HG03565 (cell line): Measurements from ENCODE around the gene NPIPB2.
"Not testable (repeated sequence)": the region's sequence is repeated elsewhere in the genome, so short reads cannot be mapped to it uniquely, and the experiment has no call there.

Experiments used
- ATAC-seq: cut with Tn5 transposase; IDR thresholded peaks from one replicate; pipeline ENCODE4 v1.9.1; 2021; ENCODE audit warnings: mild to moderate bottlenecking, moderate library complexity; ENCODE audit not compliant: unreplicated experiment

Gene NPIPB2

DNA sequence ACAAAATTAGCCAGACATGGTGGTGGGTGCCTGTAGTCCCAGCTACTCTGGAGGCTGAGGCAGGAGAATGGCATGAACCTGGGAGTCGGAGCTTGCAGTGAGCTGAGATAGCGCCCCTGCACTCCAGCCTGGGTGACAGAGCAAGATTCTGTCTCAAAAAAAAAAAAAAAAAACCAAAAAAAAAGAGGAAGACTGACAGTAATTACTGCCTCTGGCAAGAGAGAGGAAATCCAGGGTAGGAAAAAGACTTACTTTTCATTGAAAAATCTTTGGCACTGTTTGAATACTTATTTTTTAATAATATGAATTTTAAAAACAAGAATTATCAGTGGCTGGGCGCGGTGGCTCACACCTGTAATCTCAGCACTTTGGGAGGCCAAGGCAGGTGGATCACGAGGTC, 20.6 kb upstream of the NPIPB2 start:
- not testable (repeated sequence) for ATAC-seq

DNA sequence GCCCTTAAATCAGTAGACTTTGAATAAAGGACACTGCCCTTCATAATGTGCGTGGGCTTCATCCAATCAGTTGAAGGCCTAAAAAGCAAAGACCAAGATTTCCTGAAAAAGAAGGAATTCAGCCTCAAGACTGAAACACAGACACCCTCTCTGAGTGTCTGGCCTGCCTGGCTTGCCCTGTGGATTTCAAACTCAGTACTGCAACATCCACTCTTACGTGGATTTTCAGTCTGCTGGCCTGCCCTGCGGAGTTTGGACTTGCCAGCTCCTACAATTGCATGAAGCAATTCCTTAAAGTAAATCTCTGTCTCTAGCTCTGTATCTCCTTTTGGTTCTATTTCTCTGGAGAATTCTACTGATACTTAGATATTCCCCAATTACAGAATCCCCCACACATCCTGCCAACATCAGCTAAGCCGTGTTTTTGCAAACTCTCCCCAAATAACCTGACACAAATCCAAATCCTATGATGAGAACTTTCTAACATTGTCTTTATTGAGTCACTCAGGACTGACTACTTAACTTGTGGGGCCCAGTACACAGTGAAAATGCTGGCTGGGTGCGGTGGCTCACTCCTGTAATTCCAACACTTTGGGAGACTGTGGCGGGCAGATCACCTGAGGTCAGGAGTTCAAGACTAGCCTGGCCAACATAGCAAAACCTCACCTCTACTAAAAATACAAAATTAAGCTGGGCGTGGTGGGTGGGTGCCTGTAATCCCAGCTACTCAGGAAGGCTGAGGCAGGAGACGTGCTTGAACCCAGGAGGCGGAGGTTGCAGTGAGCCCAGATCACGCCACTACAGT, 15.9 kb upstream of the NPIPB2 start:
- ATAC-seq = no peak

DNA sequence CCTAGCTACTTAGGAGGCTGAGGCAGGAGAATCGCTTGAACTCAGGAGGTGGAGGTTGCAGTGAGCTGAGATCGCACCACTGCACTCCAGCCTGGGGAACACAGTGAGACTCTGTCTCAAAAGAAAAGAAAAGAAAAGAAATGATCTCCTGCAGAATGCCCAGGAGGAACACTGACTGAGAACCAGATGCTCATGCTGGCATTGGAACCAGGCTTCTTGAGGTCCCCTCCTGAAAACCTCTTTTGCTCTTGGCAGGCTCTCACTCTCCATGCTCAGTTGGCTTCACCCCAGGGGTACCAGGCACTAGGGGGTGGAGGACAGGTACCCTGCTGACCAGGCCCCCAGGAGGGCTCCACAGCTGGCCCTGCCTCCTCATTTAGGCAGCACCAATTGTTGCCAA, 14.7 kb upstream of the NPIPB2 start:
- ATAC-seq = no peak

DNA sequence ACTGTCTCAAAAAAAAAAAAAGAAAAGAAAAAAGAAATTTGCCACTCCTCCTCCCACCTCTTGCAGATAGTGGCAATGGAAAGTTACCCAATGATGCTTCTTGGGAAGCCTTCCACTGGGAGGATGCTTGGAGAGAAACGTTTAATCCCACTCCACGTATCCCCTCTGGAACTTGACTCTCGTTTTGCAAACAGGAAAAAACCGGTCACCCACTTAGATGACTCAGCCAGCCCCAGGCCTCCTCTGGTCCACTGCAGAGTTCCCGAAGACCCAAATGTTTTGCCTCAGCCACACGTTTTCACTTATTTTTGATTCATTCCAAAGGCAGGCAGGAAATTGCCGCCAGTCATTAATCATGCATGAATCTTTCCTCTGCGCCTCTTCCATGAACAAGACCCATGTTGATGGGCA, 13.9 kb upstream of the NPIPB2 start:
- ATAC-seq = no peak

DNA sequence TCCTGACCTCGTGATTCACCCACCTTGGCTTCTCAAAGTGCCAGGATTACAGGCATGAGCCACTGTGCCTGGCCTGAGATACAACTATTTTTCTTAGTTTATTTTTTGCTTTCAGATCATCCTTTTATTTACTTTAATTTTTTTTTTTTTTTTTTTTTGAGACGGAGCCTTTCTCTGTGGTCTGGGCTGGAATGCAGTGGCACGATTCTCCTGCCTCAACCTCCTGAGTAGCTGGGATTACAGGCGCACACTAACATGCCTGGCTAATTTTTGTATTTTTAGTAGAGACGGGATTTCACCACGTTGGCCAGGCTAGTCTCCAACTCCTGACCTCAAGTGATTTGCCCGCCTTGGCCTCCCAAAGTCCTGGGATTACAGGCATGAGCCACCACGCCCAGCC, 11.7 kb upstream of the NPIPB2 start:
- not testable (repeated sequence) for ATAC-seq

DNA sequence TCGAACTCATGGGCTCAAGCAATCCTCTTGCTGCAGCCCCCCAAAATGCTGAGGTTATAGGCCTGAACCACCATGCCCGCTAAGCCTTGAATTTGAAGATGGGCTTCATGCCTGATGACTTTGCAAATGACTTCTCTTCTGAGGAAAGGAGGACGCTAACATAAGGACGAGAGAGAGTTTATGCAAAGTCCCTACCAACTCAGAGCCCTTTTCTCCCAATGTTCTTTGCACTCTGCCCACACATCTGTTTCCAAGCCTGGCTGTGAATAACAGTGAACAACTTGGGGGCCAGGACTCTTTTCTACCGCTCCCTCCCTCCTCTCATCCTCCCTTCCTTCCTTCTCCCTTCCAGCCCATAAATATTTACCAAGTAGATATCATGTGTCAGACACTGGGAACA, 8.5 kb upstream of the NPIPB2 start:
- ATAC-seq = no peak

DNA sequence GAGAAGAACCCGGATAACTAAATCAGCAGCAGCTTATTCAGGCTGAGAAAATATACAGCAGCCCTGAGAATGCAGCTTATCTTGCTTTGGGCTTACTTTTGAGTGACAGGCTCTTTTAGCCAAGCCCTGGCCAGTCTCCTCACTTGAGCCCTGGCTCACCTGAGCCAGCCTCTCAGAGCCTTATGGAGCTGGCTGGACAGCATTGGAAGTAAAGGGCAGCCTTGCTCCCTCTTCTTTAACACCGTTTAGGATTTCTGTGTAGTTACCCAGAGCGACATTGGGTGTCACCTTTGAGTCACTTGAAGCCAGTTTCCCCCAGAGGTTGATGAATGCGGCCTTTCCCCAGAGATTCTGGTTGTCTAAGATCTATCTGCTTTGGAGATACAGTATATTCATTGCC, 7.7 kb upstream of the NPIPB2 start:
- ATAC-seq = no peak

DNA sequence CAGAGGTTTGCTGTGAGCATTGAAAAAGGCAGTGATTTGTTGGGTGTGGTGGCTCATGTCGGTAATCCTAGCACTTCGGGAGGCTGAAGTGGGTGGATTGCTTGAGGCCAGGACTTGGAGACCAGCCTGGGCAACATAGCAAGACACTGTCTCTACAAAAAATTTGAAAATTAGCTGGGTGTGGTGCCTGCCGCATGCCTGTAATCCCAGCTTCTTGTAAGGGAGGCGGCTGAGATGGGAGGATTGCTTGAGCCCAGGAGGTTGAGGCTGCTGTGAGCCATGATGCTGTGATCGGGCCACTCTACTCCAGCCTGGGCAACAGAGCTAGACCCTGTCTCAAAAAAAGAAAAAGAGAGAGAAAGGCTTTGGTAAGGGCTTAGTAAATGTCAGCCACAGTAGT, 7.0 kb upstream of the NPIPB2 start:
- ATAC-seq = no peak

DNA sequence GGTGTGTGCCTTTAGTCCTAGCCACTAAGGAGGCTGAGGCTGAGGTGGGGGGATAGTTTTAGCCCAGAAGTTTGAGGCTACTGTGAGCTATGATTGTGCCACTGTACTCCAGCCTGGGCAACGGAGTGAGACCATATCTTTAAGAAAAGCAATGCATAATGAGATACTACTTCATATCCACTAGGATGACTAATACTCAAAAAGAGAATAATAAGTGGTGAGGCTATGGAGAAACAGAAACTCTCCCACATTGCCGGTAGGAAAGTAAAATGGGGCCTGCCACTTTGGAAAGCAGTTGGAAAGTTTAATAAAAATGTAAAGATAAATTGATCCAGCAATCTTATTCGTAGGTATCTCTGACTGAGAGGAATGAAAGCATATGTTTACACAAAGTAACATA, 4.6 kb upstream of the NPIPB2 start:
- ATAC-seq = no peak

DNA sequence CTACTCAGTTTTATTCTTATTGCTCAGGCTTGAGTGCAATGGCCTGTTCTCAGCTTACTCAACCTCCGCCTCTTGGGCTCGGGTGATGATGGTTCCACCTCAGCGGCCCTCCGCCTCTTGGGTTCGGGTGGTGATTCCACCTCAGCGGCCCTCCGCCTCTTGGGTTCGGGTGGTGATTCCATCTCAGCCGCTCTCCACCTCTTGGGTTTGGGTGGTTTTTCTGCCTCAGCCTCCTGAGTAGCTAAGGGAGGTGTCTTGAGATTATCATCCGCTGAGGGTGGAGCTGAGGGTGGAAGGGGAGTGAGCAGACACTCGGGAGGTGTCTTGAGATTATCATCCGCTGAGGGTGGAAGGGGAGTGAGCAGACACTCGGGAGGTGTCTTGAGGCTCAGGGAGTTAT, 14.5 kb downstream of the NPIPB2 start:
- not testable (repeated sequence) for ATAC-seq

DNA sequence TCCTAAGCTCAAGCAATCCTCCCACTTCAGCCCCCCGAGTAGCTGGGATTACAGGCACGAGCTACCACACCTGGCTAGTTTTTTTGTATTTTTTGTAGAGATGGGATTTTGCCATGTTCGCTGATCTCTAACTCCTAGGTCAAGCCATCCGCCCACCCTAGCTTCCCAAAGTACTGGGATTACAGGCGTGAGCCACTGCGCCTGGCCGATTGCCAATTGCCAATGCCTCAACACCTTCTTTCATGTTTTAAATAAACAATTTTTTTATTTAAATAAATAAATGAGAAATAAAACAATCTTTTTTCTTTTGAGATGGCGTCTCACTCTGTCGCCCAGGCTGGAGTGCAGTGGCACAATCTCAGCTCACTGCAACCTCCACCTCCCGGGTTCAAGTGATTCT, 17.8 kb downstream of the NPIPB2 start:
- ATAC-seq = not testable (repeated sequence)

DNA sequence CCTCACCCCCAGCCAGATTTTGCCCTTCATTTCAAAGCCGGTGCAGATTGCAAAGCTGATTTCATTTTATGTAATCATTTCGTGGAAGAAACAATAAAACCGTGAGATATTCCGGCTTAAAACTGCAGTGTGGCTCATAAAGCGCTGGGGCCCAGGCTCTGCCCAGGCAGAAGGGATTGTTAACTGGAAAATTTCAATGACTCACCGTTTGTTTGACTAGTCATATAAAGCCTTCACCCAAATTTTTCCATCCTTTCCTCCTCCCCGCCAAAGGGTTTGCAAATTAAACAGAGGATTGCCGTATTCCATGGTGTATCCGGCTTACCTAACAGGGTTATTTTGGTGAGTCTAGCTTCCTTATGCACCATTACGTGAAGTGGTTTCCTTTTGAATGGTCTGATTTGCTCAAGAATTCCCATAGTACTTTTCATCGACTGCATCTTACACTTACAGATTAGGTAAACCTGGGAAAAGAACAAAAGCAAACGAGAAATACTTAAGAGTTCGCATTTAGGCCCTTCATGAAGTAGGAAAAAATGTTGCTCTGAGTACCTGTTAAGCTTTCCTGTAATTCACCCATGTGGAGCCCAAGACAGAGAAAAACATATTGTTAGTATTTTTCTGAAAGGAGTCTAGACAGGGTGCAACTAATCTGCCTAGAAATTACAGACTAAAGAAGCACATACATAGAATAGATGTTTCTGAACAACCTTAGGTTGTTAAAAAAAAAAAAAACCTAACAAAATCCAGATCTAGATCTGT, 25.1 kb downstream of the NPIPB2 start:
- ATAC-seq = no peak

DNA sequence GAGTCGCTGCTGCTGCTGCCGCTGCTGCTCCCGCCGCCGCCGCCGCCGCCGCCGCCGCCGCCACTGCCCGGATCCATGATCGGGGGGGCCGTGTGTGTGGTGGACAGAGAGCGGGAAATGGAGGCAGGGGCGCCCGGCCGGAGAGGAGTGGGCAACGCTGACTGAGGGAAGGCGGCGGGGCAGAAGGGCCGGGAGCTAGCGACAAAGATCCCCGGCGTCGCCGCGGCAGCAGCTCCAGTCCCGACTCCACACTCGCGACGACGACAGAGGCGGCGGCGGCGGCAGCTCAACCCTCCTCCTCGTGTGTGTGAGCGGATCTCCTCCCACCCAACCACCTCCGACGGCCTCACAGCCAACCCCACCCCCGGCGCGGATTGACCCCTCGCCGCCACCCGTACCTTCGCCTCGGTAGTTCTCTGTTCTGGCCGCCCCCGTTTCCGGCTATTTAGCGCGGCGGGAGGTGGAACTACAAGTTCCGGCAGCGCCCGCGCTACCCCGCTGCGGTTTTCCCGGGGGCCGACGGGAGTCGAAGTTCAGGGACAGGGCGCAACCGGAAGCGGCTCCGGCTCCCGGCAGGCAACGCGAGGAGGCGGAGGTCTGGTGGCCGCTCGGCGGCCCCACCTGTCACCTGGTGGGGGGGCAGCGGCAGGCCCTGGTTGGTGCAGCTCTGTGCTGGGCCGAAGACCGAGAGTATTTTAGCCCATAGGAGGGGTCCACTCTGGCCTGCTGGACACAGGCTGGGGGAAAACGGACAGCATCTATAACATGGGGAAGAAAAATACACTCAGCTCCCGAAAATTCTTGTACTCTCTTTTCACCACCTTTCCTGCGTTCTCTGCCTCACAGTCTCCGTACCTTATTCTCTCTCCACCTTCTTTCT, 26.0 kb downstream of the NPIPB2 start, which contains the start of gene GSPT1:
GSPT1 (minus strand) TSS at position 313 of the 880 bp plus-strand sequence; CDS start at position 77, 236 bp downstream.
- ATAC-seq = peak; percentile 68

DNA sequence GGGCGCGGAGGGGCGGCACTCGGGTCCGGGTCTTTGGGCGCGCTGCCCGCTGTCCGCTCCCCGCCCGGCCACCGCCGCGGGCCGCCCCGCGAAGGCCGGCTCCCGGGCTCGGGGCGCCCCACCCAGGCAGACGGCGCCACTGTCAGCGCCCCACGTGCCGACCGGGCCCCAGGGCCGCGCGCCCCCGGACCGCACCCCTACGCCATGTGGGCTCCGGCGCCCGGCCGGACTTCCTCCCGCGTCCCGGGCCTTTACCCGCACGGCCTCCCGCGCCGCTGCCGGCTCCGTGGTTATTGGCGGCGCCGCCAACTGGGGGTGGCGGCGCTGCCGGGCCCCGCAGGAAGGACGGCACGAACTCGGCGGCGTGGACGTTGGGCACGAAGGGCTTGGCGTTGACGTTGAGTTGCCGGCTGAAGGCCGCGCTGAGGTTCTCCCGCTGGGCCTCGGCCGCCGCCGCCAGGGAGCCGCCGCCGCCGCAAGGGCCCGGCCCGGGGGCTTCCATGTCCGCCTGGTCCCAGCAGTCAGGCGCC, 26.7 kb downstream of the NPIPB2 start:
- peak; percentile 21 for ATAC-seq

DNA sequence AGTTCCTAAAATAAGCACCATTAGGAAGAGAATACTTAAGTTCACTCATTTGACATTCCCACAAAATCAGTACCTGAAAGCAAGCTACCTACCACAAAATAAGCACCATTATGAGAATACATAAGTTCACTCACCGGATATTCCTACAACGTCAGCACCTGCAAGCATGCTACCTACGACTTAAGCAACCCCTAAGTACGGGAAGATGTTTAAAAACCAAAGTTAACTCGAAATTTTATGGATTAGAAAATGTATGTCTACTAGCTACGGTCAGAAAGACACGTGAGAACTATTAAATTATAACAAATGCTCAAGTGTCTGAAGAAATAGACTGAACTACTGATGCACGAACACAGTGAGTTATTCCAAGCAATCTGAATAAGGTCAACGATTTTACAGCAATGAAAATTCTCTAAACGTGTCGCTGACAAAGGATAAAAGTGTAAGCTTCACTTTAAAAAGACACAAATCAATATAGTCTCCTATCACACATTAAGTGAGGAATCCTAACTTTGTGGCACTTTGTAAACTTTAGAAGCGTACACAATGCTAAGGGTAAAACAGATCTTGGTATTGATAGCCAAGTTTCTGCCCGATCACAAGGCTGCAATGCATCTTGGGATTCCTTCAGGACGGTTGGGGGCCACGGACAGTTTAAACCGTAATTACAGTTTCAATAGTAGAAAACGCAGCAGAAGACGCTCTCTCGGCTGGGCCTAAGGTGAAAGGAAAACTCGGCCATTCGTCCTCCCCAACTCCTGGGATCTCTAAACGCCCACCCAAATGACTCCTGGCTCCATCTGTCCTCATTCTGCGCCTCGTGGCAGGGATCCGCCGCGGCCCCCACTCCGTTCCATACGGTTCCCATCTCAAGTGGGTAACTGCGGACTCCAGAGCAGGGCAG, 27.4 kb downstream of the NPIPB2 start:
- ATAC-seq = no peak

DNA sequence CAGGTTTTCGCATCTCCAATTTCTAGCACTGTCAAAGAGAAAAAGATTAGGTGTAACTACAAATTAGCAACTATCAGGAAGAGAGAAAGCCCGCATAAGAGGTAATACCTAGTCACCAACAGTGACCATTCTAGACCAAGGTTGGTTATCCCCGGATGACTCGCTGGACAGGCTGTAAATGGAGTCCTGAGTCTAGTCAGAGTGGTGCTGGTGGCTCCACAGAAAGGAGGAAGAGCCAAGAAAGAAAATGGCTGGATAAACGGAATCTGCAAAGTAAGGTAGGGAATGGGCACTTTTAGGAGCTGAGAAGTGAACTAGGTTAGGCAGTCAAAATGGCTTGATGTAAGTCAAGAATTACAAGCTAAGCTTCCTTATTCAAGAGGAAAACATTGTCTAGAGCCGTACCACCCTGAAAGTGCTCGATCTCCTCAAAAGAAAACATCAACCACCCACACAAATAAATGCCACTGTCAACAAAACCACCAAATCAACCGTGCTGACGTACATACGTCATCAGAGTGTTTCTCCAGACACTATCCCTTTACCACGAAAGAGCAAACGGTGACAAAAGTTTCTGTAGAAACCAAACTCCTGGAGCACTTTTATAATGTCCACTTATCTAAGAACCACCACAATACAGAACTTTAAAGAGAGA, 28.3 kb downstream of the NPIPB2 start:
- no peak for ATAC-seq

DNA sequence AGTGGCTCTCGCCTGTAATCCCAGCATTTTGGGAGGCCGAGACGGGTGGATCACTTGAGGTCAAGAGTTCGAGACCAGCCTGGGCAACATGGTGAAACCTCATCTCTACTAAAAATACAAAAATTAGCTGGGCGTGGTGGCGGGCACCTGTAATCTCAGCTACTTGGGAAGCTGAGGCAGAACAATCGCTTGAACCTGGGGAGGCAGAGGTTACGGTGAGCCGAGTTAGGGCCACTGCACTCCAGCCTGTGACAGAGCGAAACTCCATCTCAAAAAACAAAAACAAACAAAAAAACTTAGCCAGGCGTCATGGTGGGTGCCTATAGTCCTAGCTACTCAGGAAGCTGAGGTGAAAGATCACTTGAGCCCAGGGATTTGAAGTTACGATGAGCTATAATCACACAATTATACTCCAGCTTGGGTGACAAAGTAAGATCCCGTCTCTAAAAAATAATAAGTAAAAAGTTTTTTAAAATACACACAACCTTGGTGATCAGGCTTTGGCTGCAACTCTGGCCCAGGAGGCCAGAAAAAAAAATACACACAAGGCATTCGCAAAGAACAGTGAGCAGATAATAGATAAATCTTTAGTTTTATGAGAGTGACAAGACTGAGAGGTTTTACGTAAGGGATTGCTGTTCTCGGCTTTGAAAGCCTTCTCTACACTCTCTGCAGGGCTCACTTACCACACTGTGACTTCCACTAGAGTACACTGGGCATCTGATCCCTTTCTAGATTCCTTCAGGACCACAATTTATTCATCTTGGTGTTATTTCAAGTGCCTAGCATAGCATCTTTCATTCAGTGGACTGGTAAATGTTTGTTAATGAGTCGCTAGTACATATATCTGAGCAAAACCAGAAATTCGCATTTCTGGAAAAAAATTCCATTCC, 31.9 kb downstream of the NPIPB2 start:
- ATAC-seq = no peak
